HG03280 (cell line): ENCODE results near the gene FOXN1.
"Not testable (repeated sequence)": the region's sequence is repeated elsewhere in the genome, so short reads cannot be mapped to it uniquely, and the experiment has no call there.

ENCODE experiments used
- ATAC-seq: cut with Tn5 transposase; IDR thresholded peaks from one replicate; pipeline ENCODE4 v1.9.1; 2021; ENCODE audit warnings: mild to moderate bottlenecking, moderate library complexity; ENCODE audit not compliant: unreplicated experiment

The FOXN1 gene

GRCh38 chr17:28571361-28572122 lies 65.4 kb downstream of the FOXN1 start, which contains the start of gene PIGS:
PIGS (minus strand) TSS chr17:28571524; CDS start chr17:28571496, 28 bp downstream.
- ATAC-seq = peak; percentile 90

- ATAC-seq = no peak
These were observed 66.3 kb downstream of the FOXN1 start for GRCh38 chr17:28572259-28573039.

- no peak for ATAC-seq
These were observed 66.9 kb downstream of the FOXN1 start for GRCh38 chr17:28573040-28573380.

- no peak for ATAC-seq
These were observed 67.4 kb downstream of the FOXN1 start for GRCh38 chr17:28573521-28573920.

DNA sequence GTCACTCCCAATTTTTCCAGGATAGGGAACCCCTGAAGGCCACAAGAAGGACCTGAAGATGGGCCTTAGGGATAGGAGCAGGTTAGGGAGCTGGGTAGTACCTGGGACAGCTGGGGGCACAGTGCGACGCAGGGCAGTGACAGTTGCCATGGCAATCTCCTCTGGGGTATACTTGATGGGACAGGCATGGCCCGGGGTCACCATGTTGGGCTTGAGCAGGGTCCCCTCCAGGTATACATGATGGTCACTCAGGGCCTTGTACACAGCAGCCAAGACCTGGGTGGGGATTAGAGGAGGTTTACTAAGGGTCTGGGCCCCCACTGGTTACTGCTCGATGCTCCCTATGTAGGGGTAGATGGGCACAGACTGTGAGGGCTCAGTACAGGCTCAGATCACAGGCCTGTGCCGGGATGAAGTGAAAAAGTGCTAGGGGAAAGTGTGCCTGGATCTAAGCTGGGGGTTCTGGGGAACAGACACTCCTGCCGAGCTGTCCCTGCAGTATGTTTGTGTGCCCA lies 67.9 kb downstream of the FOXN1 start:
- no peak for ATAC-seq

DNA sequence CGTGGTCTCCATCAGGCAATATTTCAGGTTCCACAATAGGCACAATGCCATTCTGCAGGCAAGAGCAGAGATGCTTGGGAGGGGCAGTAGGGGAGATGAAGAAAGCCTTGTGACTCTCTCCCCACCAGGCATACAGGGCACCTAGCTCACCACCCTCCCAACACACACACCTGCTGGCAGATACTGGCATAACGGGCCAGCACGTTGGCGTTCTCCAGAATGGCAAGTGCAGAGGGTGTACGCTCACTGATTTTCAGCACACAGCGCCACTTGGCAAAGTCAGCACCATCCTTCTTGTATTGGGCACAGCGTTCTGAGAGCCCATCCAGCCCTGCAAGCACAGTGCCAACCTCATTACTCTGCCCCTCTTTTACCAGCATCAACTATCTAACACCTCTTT lies 68.4 kb downstream of the FOXN1 start:
- no peak for ATAC-seq

GRCh38 chr17:28575126-28575795 lies 69.1 kb downstream of the FOXN1 start:
- no peak for ATAC-seq

DNA sequence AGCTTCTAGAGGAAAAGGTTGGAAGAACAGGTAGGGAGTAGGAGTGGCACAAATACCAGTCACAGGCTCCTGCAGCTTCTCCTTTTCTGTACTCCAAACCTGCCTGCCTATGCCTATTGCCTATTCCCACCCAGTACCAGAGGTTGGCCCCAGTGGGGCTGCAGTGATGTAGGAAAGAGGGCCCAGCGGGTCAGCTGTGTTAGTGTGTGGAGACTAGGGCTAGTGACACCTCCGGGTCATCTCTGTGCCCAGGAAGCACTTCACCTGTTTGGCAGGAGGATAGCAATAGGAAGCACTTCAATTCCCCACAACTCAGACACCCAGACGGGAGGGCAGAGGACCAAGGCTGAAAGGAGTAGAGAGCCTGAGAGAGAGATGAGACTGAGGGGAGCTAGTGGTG lies 69.9 kb downstream of the FOXN1 start:
- ATAC-seq = not testable (repeated sequence)

DNA sequence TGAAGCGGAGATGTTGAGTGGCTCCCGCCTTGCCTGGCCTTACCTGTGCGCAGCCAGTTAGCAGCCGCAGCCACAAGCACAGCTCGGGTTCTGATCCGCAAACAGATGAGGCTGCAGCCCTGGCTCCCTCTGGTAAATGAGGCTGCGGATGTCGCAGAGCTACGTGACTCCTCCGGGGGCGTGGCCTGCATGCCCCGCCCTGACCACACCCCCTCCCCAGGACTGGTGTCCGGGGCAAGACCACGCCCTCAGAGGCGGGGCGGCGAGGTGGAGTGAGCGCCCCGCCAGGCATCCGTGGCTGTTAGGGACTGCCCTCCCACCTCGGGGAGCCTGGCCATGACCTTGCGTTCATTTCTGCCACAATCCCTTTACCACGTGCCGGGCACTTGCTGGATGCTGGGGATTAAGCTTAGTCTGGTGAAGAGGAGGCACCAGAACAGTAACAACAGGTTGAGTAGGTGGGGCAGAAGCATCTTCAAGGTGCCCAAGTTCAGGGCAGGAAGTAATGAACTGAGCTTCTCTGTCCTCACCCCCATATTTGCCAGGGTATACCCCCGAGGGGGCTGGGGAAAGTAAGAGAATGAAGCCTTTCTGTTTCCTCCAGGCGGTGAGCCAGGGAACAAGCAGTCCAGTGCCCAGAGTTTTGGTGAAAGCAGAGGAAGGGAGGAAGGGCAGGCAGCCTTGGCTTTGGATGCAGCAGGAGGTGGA lies 70.8 kb downstream of the FOXN1 start, which contains the start of gene ALDOC:
ALDOC (minus strand) TSS at position 138 of the 708 bp plus-strand sequence. CDS start 1,363 bp downstream, outside the sequence.
- ATAC-seq = peak; percentile 86

GRCh38 chr17:28577466-28577824 lies 71.3 kb downstream of the FOXN1 start:
- ATAC-seq = no peak

- ATAC-seq = no peak
These were observed 72.4 kb downstream of the FOXN1 start for GRCh38 chr17:28578246-28579195.

DNA sequence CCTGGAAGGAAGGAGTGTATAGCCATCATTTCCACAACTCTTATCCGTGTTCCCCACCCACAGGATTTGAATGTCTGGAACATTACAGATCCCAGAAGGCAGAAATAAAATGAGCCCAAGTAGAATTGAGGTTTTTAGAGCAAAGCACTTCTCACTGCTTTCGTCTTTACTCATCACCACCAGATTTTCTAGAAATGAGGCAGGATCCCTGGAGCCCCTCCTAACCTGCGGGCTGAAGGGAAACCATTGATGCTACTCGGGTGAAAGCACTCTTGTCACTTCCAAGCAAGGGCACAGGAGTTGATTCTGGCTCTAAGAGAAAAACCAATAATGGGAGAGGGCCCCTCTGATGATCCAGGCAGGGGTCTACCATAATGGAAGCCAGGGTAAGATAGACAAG lies 73.4 kb downstream of the FOXN1 start:
- ATAC-seq = no peak

GRCh38 chr17:28580959-28581358 lies 74.8 kb downstream of the FOXN1 start:
- no peak for ATAC-seq

DNA sequence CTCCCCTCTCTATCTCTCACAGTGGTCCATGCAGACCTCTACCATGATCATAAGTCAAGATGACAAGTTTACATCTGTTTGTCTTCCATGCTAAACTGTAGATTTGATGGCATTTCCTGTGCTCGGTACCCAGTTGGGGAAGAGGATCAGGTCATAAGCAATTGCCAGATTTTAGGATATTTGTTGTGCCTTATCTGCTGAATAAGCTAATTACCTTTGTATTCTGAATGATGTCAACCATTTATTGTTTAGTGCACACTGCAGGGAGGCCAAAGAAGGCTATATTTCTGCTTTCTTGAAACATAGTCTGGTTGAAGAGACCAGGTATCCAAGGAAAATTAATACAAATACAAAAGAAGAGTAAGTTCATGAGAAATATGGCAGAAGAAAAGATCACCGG lies 76.4 kb downstream of the FOXN1 start:
- no peak for ATAC-seq

DNA sequence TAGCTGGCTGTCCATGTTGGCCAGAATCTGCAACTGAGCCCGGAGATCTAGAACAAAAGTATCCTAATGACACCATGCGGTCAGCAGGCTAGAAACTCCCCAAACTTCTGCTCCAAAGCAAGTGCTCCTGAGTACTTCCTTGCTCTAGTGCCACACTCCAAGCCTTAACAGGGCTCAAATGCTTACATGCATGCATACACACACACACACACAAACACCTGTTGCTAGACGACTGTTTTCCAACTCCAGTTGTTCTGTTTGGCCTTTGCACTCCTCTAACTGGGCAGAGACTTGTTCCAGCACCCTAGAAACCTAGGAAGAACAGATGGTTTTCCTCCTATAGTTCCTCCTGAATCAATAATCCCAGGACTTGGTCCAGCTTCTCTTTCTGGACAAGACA lies 78.3 kb downstream of the FOXN1 start:
- no peak for ATAC-seq

GRCh38 chr17:28585851-28586250 lies 79.7 kb downstream of the FOXN1 start:
- no peak for ATAC-seq
